ENCODE data around the gene VSX2.

Gene VSX2

GRCh38 chr14:74238974-74239847, at the start of gene VSX2:
VSX2 (plus strand) TSS chr14:74239449; CDS start chr14:74239562, 113 bp downstream.
- peaks cover 83% of the 10 kb centered on the region for H3K27me3 ChIP-seq (ENCODE audit: insufficient read depth, low read length)
- peak within 1 kb of the TSS; percentile 85 for H2AFZ ChIP-seq (ENCODE audit: low read depth, low read length)
- H3K9me3 ChIP-seq (ENCODE audit: low read length): no peaks in the 10 kb centered on the region
- peaks cover 13% of the 10 kb centered on the region for H3K4me1 ChIP-seq (ENCODE audit: insufficient read depth, low read length)
- H3K4me3 ChIP-seq (ENCODE audit: low read length): peak within 1 kb of the TSS; percentile 10
- no peaks in the 10 kb centered on the region for H3K36me3 ChIP-seq (ENCODE audit: insufficient read depth, low read length)

- H3K9me3 ChIP-seq (ENCODE audit: low read length): no peaks in the 10 kb centered on the region
- no peaks in the 10 kb centered on the region for H3K27me3 ChIP-seq (ENCODE audit: insufficient read depth, low read length)
- H3K4me1 ChIP-seq (ENCODE audit: insufficient read depth, low read length): peaks cover 7% of the 10 kb centered on the region
- no peak overlapping the region for H2AFZ ChIP-seq (ENCODE audit: low read depth, low read length)
- H3K4me3 ChIP-seq (ENCODE audit: low read length): no peak overlapping the region
- no peaks in the 10 kb centered on the region for H3K36me3 ChIP-seq (ENCODE audit: insufficient read depth, low read length)
Measured at GRCh38 chr14:74190927-74191575, 48.2 kb upstream of the VSX2 start.

GRCh38 chr14:74194506-74195274, 44.6 kb upstream of the VSX2 start:
- Histone ChIP-seq H3K27me3 (ENCODE audit: insufficient read depth, low read length) (no peaks in the 10 kb centered on the region), H3K9me3 (ENCODE audit: low read length) (no peaks in the 10 kb centered on the region), H3K36me3 (ENCODE audit: insufficient read depth, low read length) (peaks cover 9% of the 10 kb centered on the region), H2AFZ (ENCODE audit: low read depth, low read length) (no peak overlapping the region), H3K4me3 (ENCODE audit: low read length) (no peak overlapping the region), H3K4me1 (ENCODE audit: insufficient read depth, low read length) (peaks cover 7% of the 10 kb centered on the region)

- H3K9me3 ChIP-seq (ENCODE audit: low read length): no peaks in the 10 kb centered on the region
- H3K4me3 ChIP-seq (ENCODE audit: low read length): no peak overlapping the region
- H3K4me1 ChIP-seq (ENCODE audit: insufficient read depth, low read length): peaks cover 7% of the 10 kb centered on the region
- peaks cover 11% of the 10 kb centered on the region for H3K36me3 ChIP-seq (ENCODE audit: insufficient read depth, low read length)
- no peak overlapping the region for H2AFZ ChIP-seq (ENCODE audit: low read depth, low read length)
- no peaks in the 10 kb centered on the region for H3K27me3 ChIP-seq (ENCODE audit: insufficient read depth, low read length)
Measured at GRCh38 chr14:74195623-74196022, 43.6 kb upstream of the VSX2 start.

GRCh38 chr14:74198441-74199234, 40.6 kb upstream of the VSX2 start:
- H3K36me3 ChIP-seq (ENCODE audit: insufficient read depth, low read length): peaks cover 18% of the 10 kb centered on the region
- no peaks in the 10 kb centered on the region for H3K27me3 ChIP-seq (ENCODE audit: insufficient read depth, low read length)
- no peak overlapping the region for H3K4me3 ChIP-seq (ENCODE audit: low read length)
- H3K9me3 ChIP-seq (ENCODE audit: low read length): no peaks in the 10 kb centered on the region
- peaks cover 4% of the 10 kb centered on the region for H3K4me1 ChIP-seq (ENCODE audit: insufficient read depth, low read length)
- H2AFZ ChIP-seq (ENCODE audit: low read depth, low read length): no peak overlapping the region

- Histone ChIP-seq H3K9me3 (ENCODE audit: low read length) (no peaks in the 10 kb centered on the region), H3K4me3 (ENCODE audit: low read length) (no peak overlapping the region), H3K27me3 (ENCODE audit: insufficient read depth, low read length) (no peaks in the 10 kb centered on the region), H3K4me1 (ENCODE audit: insufficient read depth, low read length) (no peaks in the 10 kb centered on the region), H3K36me3 (ENCODE audit: insufficient read depth, low read length) (peaks cover 18% of the 10 kb centered on the region), H2AFZ (ENCODE audit: low read depth, low read length) (no peak overlapping the region)
Measured at GRCh38 chr14:74202113-74202512, 37.1 kb upstream of the VSX2 start.

- H3K4me3 ChIP-seq (ENCODE audit: low read length): no peak overlapping the region
- no peaks in the 10 kb centered on the region for H3K4me1 ChIP-seq (ENCODE audit: insufficient read depth, low read length)
Measured at GRCh38 chr14:74203639-74204038, 35.6 kb upstream of the VSX2 start.

GRCh38 chr14:74204491-74204890, 34.8 kb upstream of the VSX2 start:
- H3K9me3 ChIP-seq (ENCODE audit: low read length): no peaks in the 10 kb centered on the region
- H3K27me3 ChIP-seq (ENCODE audit: insufficient read depth, low read length): no peaks in the 10 kb centered on the region
- H3K36me3 ChIP-seq (ENCODE audit: insufficient read depth, low read length): peaks cover 11% of the 10 kb centered on the region
- H2AFZ ChIP-seq (ENCODE audit: low read depth, low read length): no peak overlapping the region
- no peak overlapping the region for H3K4me3 ChIP-seq (ENCODE audit: low read length)
- H3K4me1 ChIP-seq (ENCODE audit: insufficient read depth, low read length): no peaks in the 10 kb centered on the region

More at GRCh38 chr14:74203639-74204038, 35.6 kb upstream of the VSX2 start:
- Histone ChIP-seq H3K36me3 (ENCODE audit: insufficient read depth, low read length) (peaks cover 18% of the 10 kb centered on the region), H3K9me3 (ENCODE audit: low read length) (no peaks in the 10 kb centered on the region), H2AFZ (ENCODE audit: low read depth, low read length) (no peak overlapping the region), H3K27me3 (ENCODE audit: insufficient read depth, low read length) (no peaks in the 10 kb centered on the region)

- Histone ChIP-seq H2AFZ (ENCODE audit: low read depth, low read length) (no peak overlapping the region), H3K9me3 (ENCODE audit: low read length) (no peaks in the 10 kb centered on the region), H3K4me3 (ENCODE audit: low read length) (no peak overlapping the region), H3K4me1 (ENCODE audit: insufficient read depth, low read length) (no peaks in the 10 kb centered on the region), H3K27me3 (ENCODE audit: insufficient read depth, low read length) (no peaks in the 10 kb centered on the region), H3K36me3 (ENCODE audit: insufficient read depth, low read length) (peaks cover 5% of the 10 kb centered on the region)
Measured at GRCh38 chr14:74205882-74206281, 33.4 kb upstream of the VSX2 start.

- no peaks in the 10 kb centered on the region for H3K4me1 ChIP-seq (ENCODE audit: insufficient read depth, low read length)
- no peak overlapping the region for H3K4me3 ChIP-seq (ENCODE audit: low read length)
- no peak overlapping the region for H2AFZ ChIP-seq (ENCODE audit: low read depth, low read length)
- peaks cover 2% of the 10 kb centered on the region for H3K36me3 ChIP-seq (ENCODE audit: insufficient read depth, low read length)
- no peaks in the 10 kb centered on the region for H3K27me3 ChIP-seq (ENCODE audit: insufficient read depth, low read length)
- no peaks in the 10 kb centered on the region for H3K9me3 ChIP-seq (ENCODE audit: low read length)
Measured at GRCh38 chr14:74207943-74208342, 31.3 kb upstream of the VSX2 start.

- no peak overlapping the region for H3K4me3 ChIP-seq (ENCODE audit: low read length)
- H3K9me3 ChIP-seq (ENCODE audit: low read length): no peaks in the 10 kb centered on the region
- H3K27me3 ChIP-seq (ENCODE audit: insufficient read depth, low read length): no peaks in the 10 kb centered on the region
- no peak overlapping the region for H2AFZ ChIP-seq (ENCODE audit: low read depth, low read length)
- no peaks in the 10 kb centered on the region for H3K4me1 ChIP-seq (ENCODE audit: insufficient read depth, low read length)
- H3K36me3 ChIP-seq (ENCODE audit: insufficient read depth, low read length): no peaks in the 10 kb centered on the region
Measured at GRCh38 chr14:74208642-74209041, 30.6 kb upstream of the VSX2 start.

- Histone ChIP-seq H3K9me3 (ENCODE audit: low read length) (no peaks in the 10 kb centered on the region), H3K4me3 (ENCODE audit: low read length) (no peak overlapping the region), H3K27me3 (ENCODE audit: insufficient read depth, low read length) (peaks cover 2% of the 10 kb centered on the region), H3K4me1 (ENCODE audit: insufficient read depth, low read length) (no peaks in the 10 kb centered on the region), H2AFZ (ENCODE audit: low read depth, low read length) (no peak overlapping the region), H3K36me3 (ENCODE audit: insufficient read depth, low read length) (no peaks in the 10 kb centered on the region)
Measured at GRCh38 chr14:74211945-74212580, 27.2 kb upstream of the VSX2 start.
